HCT116 (cell line): Measurements from ENCODE around the gene SLC38A8. TPM values are rescaled to one million over a fixed set of nuclear protein-coding genes. Genes with fewer than 3 reads are reported as not detected.

Experiments used
- ATAC-seq: fragments of 200-7000 bp; cut with Tn5 transposase; 2 replicates; pipeline ENCODE4 v1.9.1; 2020; ENCODE audit warnings: mild to moderate bottlenecking, moderate library complexity
- BruUV-seq: library from RNA; stranded (reverse); fragments of 400-500 nt; replicated peaks from 2 replicates; lab custom pipeline; 2021; lab: Mats Ljungman, UMichigan
- CTCF ChIA-PET: fragments of 300-600 bp; sonication (Branson Sonifier 250); formaldehyde crosslinking; loops from one replicate; lab custom pipeline; 2021; ENCODE audit warnings: antibody characterized with exemption; lab: Charles Lee
- POLR2A ChIA-PET: fragments of 300-600, 350-600 bp; sonication (Branson Sonifier 250); formaldehyde crosslinking; loops from one replicate; lab custom pipeline; 2021; ENCODE audit warnings: antibody characterized with exemption; lab: Charles Lee
- RAD21 ChIA-PET, 2 experiments: fragments of 300-600 bp; sonication (Branson Sonifier 250); formaldehyde crosslinking; loops; one replicate each; lab custom pipeline; 2023; ENCODE audit warnings: low total read pairs in 2 of 2; ENCODE audit not compliant: uncharacterized antibody in 2 of 2, unreplicated experiment in 2 of 2, low non-redundant PET in 1 of 2; lab: Charles Lee
- DNase-seq: peaks from one replicate; pipeline ENCODE4 v3.0.0-alpha.2; 2010; ENCODE audit warnings: low read depth, low spot score
- H2AFZ ChIP-seq: fragments of 200-600 bp; shearing (Covaris generic), sonication (generic); 2 replicates; pipeline ENCODE4 v1.6.1; 2017; ENCODE audit warnings: low read depth, mixed run types, mixed read lengths, antibody characterized with exemption, low read length; ENCODE audit not compliant: poor library complexity, severe bottlenecking
- H3K27ac ChIP-seq: 2 replicates; pipeline ENCODE4 v1.5.1; 2012; ENCODE audit warnings: low read depth, low read length
- H3K27me3 ChIP-seq: fragments of 200-600 bp; sonication (generic); 2 replicates; pipeline ENCODE4 v1.6.1; 2016; ENCODE audit warnings: mixed run types, low read length, mixed read lengths; ENCODE audit not compliant: insufficient read depth
- H3K36me3 ChIP-seq, 2 experiments: fragments of 200-500 bp in 1 of 2; fragments of 200-600 bp in 1 of 2; sonication (Bioruptor generic) in 1 of 2; sonication (generic) in 1 of 2; 2 replicates each; pipeline versions ENCODE4 v1.5.1 to v1.6.1; 2014 to 2016; ENCODE audit warnings: low read length in 2 of 2, inconsistent platforms in 1 of 2, mixed read lengths in 1 of 2, mixed run types in 1 of 2; ENCODE audit not compliant: insufficient read depth in 2 of 2, control insufficient read depth in 1 of 2
- H3K4me1 ChIP-seq, 2 experiments: fragments of 200-600 bp in 1 of 2; sonication (generic) in 1 of 2; 2 replicates each; pipeline versions ENCODE4 v1.5.1 to v1.6.1; 2012 to 2017; ENCODE audit warnings: low read length in 2 of 2, inconsistent platforms in 1 of 2, mild to moderate bottlenecking in 1 of 2, mixed read lengths in 1 of 2, mixed run types in 1 of 2, moderate library complexity in 1 of 2; ENCODE audit not compliant: insufficient read depth in 2 of 2, control insufficient read depth in 1 of 2
- H3K4me2 ChIP-seq: fragments of 200-600 bp; sonication (generic); 2 replicates; pipeline ENCODE4 v1.6.1; 2017; ENCODE audit warnings: mixed run types, low read length, mixed read lengths
- H3K4me3 ChIP-seq, 2 experiments: fragments of 200-600 bp in 1 of 2; sonication (generic) in 1 of 2; replicated peaks in 1 of 2; 2 replicates each; pipeline ENCODE4 v1.5.1; 2011 to 2016; ENCODE audit warnings: low read length in 2 of 2, control low read depth in 1 of 2, low read depth in 1 of 2, mild to moderate bottlenecking in 1 of 2, mixed read lengths in 1 of 2, mixed run types in 1 of 2
- H3K79me2 ChIP-seq: fragments of 200-600 bp; sonication (generic); 2 replicates; pipeline ENCODE4 v1.6.1; 2017; ENCODE audit warnings: mild to moderate bottlenecking, mixed run types, low read length, moderate library complexity, mixed read lengths; ENCODE audit not compliant: insufficient read depth
- H3K9ac ChIP-seq: fragments of 200-600 bp; sonication (generic); 2 replicates; pipeline ENCODE4 v1.6.1; 2016; ENCODE audit warnings: low read length, mixed read lengths
- H3K9me2 ChIP-seq: fragments of 200-600 bp; sonication (generic), shearing (Covaris generic); 2 replicates; pipeline ENCODE4 v1.6.1; 2017; ENCODE audit warnings: mixed run types, mild to moderate bottlenecking, moderate library complexity; ENCODE audit not compliant: insufficient read depth
- H3K9me3 ChIP-seq, 2 experiments: fragments of 200-500 bp in 1 of 2; fragments of 200-600 bp in 1 of 2; sonication (Bioruptor generic) in 1 of 2; sonication (generic) in 1 of 2; 2 replicates each; pipeline ENCODE4 v1.6.1; 2014 to 2017; ENCODE audit warnings: low read length in 2 of 2, mixed read lengths in 2 of 2, inconsistent platforms in 1 of 2, low read depth in 1 of 2, mild to moderate bottlenecking in 1 of 2, mixed run types in 1 of 2, moderate library complexity in 1 of 2; ENCODE audit not compliant: control insufficient read depth in 1 of 2, insufficient read depth in 1 of 2
- H4K20me1 ChIP-seq: fragments of 200-600 bp; sonication (generic), shearing (Covaris generic); 2 replicates; pipeline ENCODE4 v1.6.1; 2017; ENCODE audit warnings: mixed run types, mild to moderate bottlenecking, moderate library complexity; ENCODE audit not compliant: insufficient read depth
- CBX3 ChIP-seq: IDR thresholded peaks from 2 replicates; pipeline ENCODE4 v1.6.1; 2012; ENCODE audit warnings: low read depth
- EGR1 ChIP-seq: IDR thresholded peaks from 2 replicates; pipeline ENCODE4 v1.6.1; 2012; ENCODE audit warnings: low read depth
- EZH2phosphoT487 ChIP-seq: fragments of 200-600 bp; IDR thresholded peaks from 2 replicates; pipeline ENCODE4 v1.6.1; 2018; ENCODE audit warnings: antibody characterized with exemption, borderline replicate concordance
- FOSL1 ChIP-seq: IDR thresholded peaks from 2 replicates; pipeline ENCODE4 v1.6.1; 2012; ENCODE audit warnings: low read depth
- POLR2AphosphoS5 ChIP-seq: IDR thresholded peaks from 2 replicates; pipeline ENCODE4 v1.6.1; 2011; ENCODE audit warnings: mild to moderate bottlenecking, low read depth, low read length, moderate library complexity
- RAD21 ChIP-seq: IDR thresholded peaks from 2 replicates; pipeline ENCODE4 v1.6.1; 2012; ENCODE audit warnings: low read depth, mild to moderate bottlenecking
- REST ChIP-seq: IDR thresholded peaks from 2 replicates; pipeline ENCODE4 v1.6.1; 2012; ENCODE audit warnings: low read depth
- SIN3A ChIP-seq: IDR thresholded peaks from 2 replicates; pipeline ENCODE4 v1.6.1; 2012; ENCODE audit warnings: low read depth
- SP1 ChIP-seq: IDR thresholded peaks from 2 replicates; pipeline ENCODE4 v1.6.1; 2012; ENCODE audit warnings: low read depth
- TCF7L2 ChIP-seq: IDR thresholded peaks from 2 replicates; pipeline ENCODE4 v1.7.0; 2011; ENCODE audit warnings: borderline replicate concordance, inconsistent platforms; ENCODE audit not compliant: insufficient read depth, insufficient read length; ENCODE audit errors: extremely low read depth
- ZFX ChIP-seq: fragments of 450-650 bp; IDR thresholded peaks from 2 replicates; pipeline ENCODE4 v1.6.1; 2017
- ZNF274 ChIP-seq: fragments of 200-500 bp; sonication (Bioruptor generic); IDR thresholded peaks from 2 replicates; pipeline ENCODE4 v1.6.1; 2014; ENCODE audit warnings: mild to moderate bottlenecking, low read depth, low read length, inconsistent platforms
- intact Hi-C: fragments of 100-400 bp; cut with micrococcal nuclease; formaldehyde crosslinking; loops from 2 replicates; pipeline ENCODE4 v1.10.0; 2022
- total RNA-seq: library from RNA; stranded (reverse); gene quantifications from one replicate; pipeline ENCODE4 v1.2.1, GENCODE V29; 2021; ENCODE audit not compliant: unreplicated experiment

The SLC38A8 gene
- total RNA-seq, 1 experiment from 2014 or later, result not detected

GRCh38 chr16:83975590-83976260, 66.9 kb downstream of the SLC38A8 start:
- H3K4me2 ChIP-seq, result no peak overlapping the region
- no peak overlapping the region for H3K27ac ChIP-seq
- no peaks in the 10 kb centered on the region for H3K79me2 ChIP-seq
- no peaks in the 10 kb centered on the region; the same call in 1 of the 2 replicates for H3K27me3 ChIP-seq
- CTCF ChIA-PET, result no interaction called here
- POLR2A ChIA-PET, result no interaction called here
- no TSS peak for BruUV-seq
- intact Hi-C loops, result no loop called here
- TF ChIP-seq POLR2AphosphoS5 (no peak), EGR1 (no peak), RAD21 (no peak), TCF7L2 (no peak), REST (no peak), SP1 (no peak), SIN3A (no peak), FOSL1 (no peak), EZH2phosphoT487 (no peak), CBX3 (no peak), ZNF274 (no peak), ZFX (no peak)
- H3K9me2 ChIP-seq, result no peaks in the 10 kb centered on the region
- no peaks in the 10 kb centered on the region for H3K4me1 ChIP-seq
- H3K4me3 ChIP-seq, result no peak overlapping the region
- H3K9ac ChIP-seq, result no peak overlapping the region
- peaks cover 8 to 11% of the 10 kb centered on the region in 2 experiments; a peak in 2 of 4 replicates for H3K9me3 ChIP-seq
- no peak for DNase-seq
- no peaks in the 10 kb centered on the region for H4K20me1 ChIP-seq
- no peaks in the 10 kb centered on the region for H3K36me3 ChIP-seq
- RAD21 ChIA-PET, result no interaction called here
- no peak for ATAC-seq
- H2AFZ ChIP-seq, result no peak overlapping the region
